Esophagus squamous epithelium (tissue), 5 donors: ENCODE results near the gene MRPL52. TPM values are rescaled to one million over a fixed set of nuclear protein-coding genes. Genes with fewer than 3 reads are reported as not detected.
"Not testable (repeated sequence)": the region's sequence is repeated elsewhere in the genome, so short reads cannot be mapped to it uniquely, and the experiment has no call there.

Experiments
- DNase-seq: peaks from one replicate; lab custom pipeline; 2025; lab: John Stamatoyannopoulos, UW
- H3K27ac ChIP-seq, 4 donors: fragments of 200-600 bp; sonication (generic); one replicate each; pipeline ENCODE4 v1.5.1; 2016 to 2019; ENCODE audit warnings: mild to moderate bottlenecking in 1 of 4
- H3K27me3 ChIP-seq, 4 donors: fragments of 200-600 bp; sonication (generic); 1 replicate in 3 of 4; 2 replicates in 1 of 4; pipeline versions ENCODE4 v1.5.1 to v1.6.0; 2017 to 2021; ENCODE audit warnings: antibody characterized with exemption in 1 of 4
- H3K36me3 ChIP-seq, 3 donors: fragments of 200-600 bp; sonication (generic); one replicate each; pipeline ENCODE4 v1.5.1; 2016 to 2019
- H3K4me1 ChIP-seq, 3 donors: fragments of 200-600 bp; sonication (generic); one replicate each; pipeline ENCODE4 v1.5.1; 2017 to 2019
- H3K4me3 ChIP-seq, 4 donors: fragments of 200-600 bp; sonication (generic); 1 replicate in 3 of 4; 2 replicates in 1 of 4; pipeline ENCODE4 v1.5.1; 2016 to 2019; ENCODE audit warnings: mild to moderate bottlenecking in 2 of 4, moderate library complexity in 1 of 4
- H3K9me3 ChIP-seq, 3 donors: fragments of 200-600 bp; sonication (generic); one replicate each; pipeline ENCODE4 v1.5.1; 2016 to 2019
- CTCF ChIP-seq, 6 experiments: fragments of 450-650 bp in 4 of 6; fragments of 200-600 bp in 2 of 6; sonication (generic) in 2 of 6; IDR thresholded peaks; one replicate each; pipeline ENCODE4 v1.5.1; 2016 to 2019; ENCODE audit warnings: antibody characterized with exemption in 6 of 6, mild to moderate bottlenecking in 4 of 6, moderate library complexity in 4 of 6
- POLR2A ChIP-seq, 4 donors: fragments of 450-650 bp; IDR thresholded peaks; one replicate each; pipeline ENCODE4 v1.6.1; 2017; ENCODE audit warnings: antibody characterized with exemption in 4 of 4, mild to moderate bottlenecking in 4 of 4, moderate library complexity in 3 of 4
- WGBS, 2 donors: methylation state at CpG; one replicate each; pipeline ENCODE4 v1.1.5; 2018; 5-methylcytosine and 5-hydroxymethylcytosine counted together
- intact Hi-C: fragments of 100-400 bp; cut with DNase I; formaldehyde crosslinking; loops from one replicate; pipeline ENCODE4 v1.15.0; 2022
- total RNA-seq, 4 donors: library from RNA; depleted of rRNA; stranded (reverse); fragments of >200 nt; gene quantifications; one replicate each; pipeline ENCODE4 v1.1.0, GENCODE V29; 2016
- donor health status: DM: yes; HTN: yes; CAD: no.

Gene MRPL52
- total RNA-seq, 4 donors from 2014 or later = 32.8 to 142 (median 82.1) TPM

- intact Hi-C loops = no loop called here
- no peaks in the 10 kb centered on the region for H3K27me3 ChIP-seq
- H3K9me3 ChIP-seq = no peaks in the 10 kb centered on the region
- no peaks in the 10 kb centered on the region for H3K4me1 ChIP-seq
- H3K4me3 ChIP-seq = no peak overlapping the region
- H3K36me3 ChIP-seq = no peaks in the 10 kb centered on the region
- no peak overlapping the region for H3K27ac ChIP-seq
- DNase-seq = no peak
- WGBS, 2 donors = 74 to 76% methylated on average over 11 to 12 of the region's 12 CpGs
- no peak for TF ChIP-seq POLR2A (IDR thresholded peaks at IDR 0.05)
- TF ChIP-seq CTCF (IDR thresholded peaks at IDR 0.05) = no peak
These were observed 26.6 kb upstream of the MRPL52 start for GRCh38 chr14:22802860-22803686.

- TF ChIP-seq CTCF (IDR thresholded peaks at IDR 0.05) (no peak), POLR2A (IDR thresholded peaks at IDR 0.05) (no peak)
- no peaks in the 10 kb centered on the region for H3K9me3 ChIP-seq
- no peaks in the 10 kb centered on the region for H3K4me1 ChIP-seq
- no peaks in the 10 kb centered on the region for H3K27me3 ChIP-seq
- H3K27ac ChIP-seq = no peak overlapping the region
- no peak for DNase-seq
- no peak overlapping the region for H3K4me3 ChIP-seq
- WGBS, 2 donors = 67 to 75% methylated on average over 3 of the region's 3 CpGs
- H3K36me3 ChIP-seq = no peaks in the 10 kb centered on the region
- intact Hi-C loops = no loop called here
These were observed 26.1 kb upstream of the MRPL52 start for GRCh38 chr14:22803687-22803974.

GRCh38 chr14:22805235-22805634 is 24.5 kb upstream of the MRPL52 start:
- intact Hi-C loops, H3K4me3 ChIP-seq, DNase-seq, H3K9me3 ChIP-seq, H3K27ac ChIP-seq, H3K4me1 ChIP-seq, H3K36me3 ChIP-seq, H3K27me3 ChIP-seq: not testable (repeated sequence)
- 84 to 96% methylated on average over 4 of the region's 4 CpGs for WGBS, 2 donors

- no peak for DNase-seq
These were observed 22.1 kb upstream of the MRPL52 start for GRCh38 chr14:22807432-22808087.

More at GRCh38 chr14:22807432-22808087, 22.1 kb upstream of the MRPL52 start:
- H3K4me1 ChIP-seq = no peaks in the 10 kb centered on the region
- no peak overlapping the region for H3K27ac ChIP-seq
- H3K36me3 ChIP-seq = no peaks in the 10 kb centered on the region
- WGBS, 2 donors = 66 to 75% methylated on average over 6 to 12 of the region's 13 CpGs
- no peaks in the 10 kb centered on the region for H3K27me3 ChIP-seq
- intact Hi-C loops = no loop called here
- no peak for TF ChIP-seq POLR2A (IDR thresholded peaks at IDR 0.05)
- TF ChIP-seq CTCF (IDR thresholded peaks at IDR 0.05) = no peak
- H3K9me3 ChIP-seq = no peaks in the 10 kb centered on the region
- H3K4me3 ChIP-seq = no peak overlapping the region
